Measurements from ENCODE around the gene TDRD12.

TDRD12 gene

DNA sequence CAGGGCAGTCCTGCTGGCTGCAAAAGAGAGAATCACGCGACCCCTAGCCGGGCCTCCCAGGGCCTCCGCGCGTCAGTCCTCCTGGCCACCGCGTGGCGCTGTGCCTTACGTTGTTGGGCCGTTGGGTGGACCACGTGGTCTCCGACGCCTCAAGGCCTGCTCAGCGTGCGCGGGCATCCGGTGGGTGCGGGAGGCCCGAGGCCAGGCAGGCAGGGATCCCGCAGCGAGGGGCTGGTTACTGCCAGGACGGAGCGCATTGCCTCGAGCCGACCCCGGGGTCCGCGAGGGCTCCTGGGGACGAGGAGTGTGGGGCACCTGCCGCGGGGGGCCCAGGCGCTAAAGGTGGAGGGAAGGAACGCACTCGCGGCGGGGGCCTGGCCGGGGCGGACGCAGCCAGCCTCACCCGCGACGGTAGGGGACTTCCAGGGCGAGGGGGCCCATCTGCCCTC is at the start of gene TDRD12:
Gene TDRD12, plus strand, starts transcription at position 157 of the 449 bp plus-strand sequence. CDS start 306 bp downstream, outside the sequence.
- no peak for DNase-seq

GRCh38 chr19:32671883-32672593 is 47.5 kb upstream of the TDRD12 start:
- DNase-seq: no peak

- no peak for DNase-seq
Measured at GRCh38 chr19:32672841-32673240, 46.7 kb upstream of the TDRD12 start.

GRCh38 chr19:32673573-32673972 is 46.0 kb upstream of the TDRD12 start:
- no peak for DNase-seq

- peak in 1 of 56 donors; percentile 52 for DNase-seq
Measured at GRCh38 chr19:32674153-32674930, 45.2 kb upstream of the TDRD12 start.

DNA sequence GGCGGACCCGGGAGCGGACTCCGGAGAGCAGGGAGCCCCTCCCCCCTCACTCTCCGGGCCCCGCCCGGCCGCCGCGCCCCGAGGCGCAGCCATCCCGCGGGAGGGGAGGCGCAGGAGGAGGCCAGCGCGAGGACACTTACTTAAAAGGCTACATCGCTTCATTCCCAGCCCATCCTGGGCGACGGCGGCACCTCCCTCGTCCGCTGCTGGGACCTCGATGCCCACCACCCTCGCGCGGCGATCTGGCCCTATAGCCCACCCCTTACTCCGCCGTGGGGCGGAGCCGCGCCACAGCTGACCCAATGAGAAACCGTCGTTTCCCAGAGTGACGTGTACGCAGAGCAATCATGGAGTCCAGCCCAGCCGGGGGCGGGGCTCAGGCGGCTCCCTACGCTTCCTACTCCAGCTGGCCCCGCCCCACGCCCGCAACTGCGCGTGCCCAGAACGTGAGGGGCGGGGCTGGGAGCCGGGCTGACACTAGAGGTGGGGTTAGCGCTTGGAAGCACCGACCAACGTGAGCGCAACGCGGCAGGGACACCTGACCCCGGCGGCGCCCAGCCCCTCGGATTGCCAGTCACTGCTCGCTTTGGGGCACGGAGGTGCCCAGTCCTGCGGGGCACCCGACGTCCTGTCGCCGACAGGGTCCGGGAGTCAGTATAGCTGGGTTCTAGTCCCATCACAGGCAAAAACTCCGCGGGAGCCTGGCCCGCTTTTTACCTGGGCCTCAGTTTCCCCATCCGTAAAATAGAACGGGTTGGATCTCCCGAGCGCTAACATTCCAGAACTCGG is 44.4 kb upstream of the TDRD12 start, which contains the start of gene ANKRD27:
Gene ANKRD27, minus strand, starts transcription at position 250 of the 789 bp plus-strand sequence. CDS start 16,165 bp downstream, outside the sequence.
- peak; percentile 59 to 99 (median 96) for DNase-seq

- peak in 48 of 56 donors; percentile 35 to 82 (median 65) for DNase-seq
Measured at GRCh38 chr19:32675720-32676185, 43.8 kb upstream of the TDRD12 start, which contains the start of gene RGS9BP. TSS of gene RGS9BP (plus strand) at chr19:32675848. CDS start at chr19:32676264, 416 bp downstream.

GRCh38 chr19:32676186-32676894 is 43.2 kb upstream of the TDRD12 start:
- DNase-seq: no peak

GRCh38 chr19:32676895-32677359 is 42.6 kb upstream of the TDRD12 start:
- DNase-seq: no peak

GRCh38 chr19:32677657-32678056 is 41.9 kb upstream of the TDRD12 start:
- DNase-seq: no peak

- DNase-seq: no peak
Measured at GRCh38 chr19:32680986-32681385, 38.6 kb upstream of the TDRD12 start.

GRCh38 chr19:32682317-32682716 is 37.2 kb upstream of the TDRD12 start:
- DNase-seq: no peak

DNA sequence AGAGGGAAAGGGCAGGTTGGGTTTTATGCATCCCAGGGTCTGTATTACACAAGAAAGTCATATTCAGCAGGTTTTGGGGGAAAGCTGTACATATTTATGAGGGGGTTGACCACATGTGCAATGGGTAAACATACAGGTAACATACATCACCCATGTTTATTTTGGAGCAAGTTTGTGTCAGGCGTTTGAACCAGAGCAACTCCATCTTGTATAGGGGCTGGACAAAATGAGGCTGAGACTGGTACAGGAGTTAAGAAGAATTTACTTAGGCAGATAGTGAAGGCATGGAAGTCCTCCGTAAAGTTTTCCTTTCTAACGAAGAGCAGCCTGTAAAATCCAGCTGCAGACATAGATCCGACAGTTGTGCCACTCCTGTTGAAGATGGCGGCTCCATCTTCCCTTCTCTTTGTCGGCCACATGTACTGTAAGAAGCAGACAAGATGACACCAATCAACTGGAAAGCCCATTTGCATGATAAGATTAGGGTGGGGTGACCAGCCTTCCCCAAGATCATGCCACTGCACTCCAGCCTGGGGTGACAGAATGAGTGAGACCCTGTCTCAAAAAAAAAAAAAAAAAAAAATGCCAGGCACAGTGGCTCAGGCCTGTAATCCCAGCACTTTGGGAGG is 32.6 kb upstream of the TDRD12 start:
- no peak for DNase-seq

DNA sequence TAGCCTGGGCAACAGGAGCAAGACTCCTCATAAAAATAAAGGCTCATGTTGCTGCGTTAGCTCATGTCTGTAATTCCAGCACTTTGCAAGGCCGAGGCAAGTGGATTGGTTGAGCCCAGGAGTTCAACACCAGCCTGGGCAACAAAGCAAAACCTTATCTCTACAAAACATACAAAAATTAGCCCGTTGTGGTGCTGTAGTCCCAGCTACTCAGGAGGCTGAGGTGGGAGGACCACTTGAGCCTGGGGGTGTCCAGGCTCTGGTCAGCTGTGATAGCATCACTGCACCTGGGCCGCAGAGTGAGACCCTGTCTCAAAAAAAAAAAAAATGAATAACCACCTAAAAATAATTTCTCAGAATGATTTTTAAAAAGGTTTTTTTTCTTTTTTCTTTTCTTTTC is 31.9 kb upstream of the TDRD12 start:
- DNase-seq: no peak

- no peak for DNase-seq
Measured at GRCh38 chr19:32688311-32688710, 31.3 kb upstream of the TDRD12 start.

DNA sequence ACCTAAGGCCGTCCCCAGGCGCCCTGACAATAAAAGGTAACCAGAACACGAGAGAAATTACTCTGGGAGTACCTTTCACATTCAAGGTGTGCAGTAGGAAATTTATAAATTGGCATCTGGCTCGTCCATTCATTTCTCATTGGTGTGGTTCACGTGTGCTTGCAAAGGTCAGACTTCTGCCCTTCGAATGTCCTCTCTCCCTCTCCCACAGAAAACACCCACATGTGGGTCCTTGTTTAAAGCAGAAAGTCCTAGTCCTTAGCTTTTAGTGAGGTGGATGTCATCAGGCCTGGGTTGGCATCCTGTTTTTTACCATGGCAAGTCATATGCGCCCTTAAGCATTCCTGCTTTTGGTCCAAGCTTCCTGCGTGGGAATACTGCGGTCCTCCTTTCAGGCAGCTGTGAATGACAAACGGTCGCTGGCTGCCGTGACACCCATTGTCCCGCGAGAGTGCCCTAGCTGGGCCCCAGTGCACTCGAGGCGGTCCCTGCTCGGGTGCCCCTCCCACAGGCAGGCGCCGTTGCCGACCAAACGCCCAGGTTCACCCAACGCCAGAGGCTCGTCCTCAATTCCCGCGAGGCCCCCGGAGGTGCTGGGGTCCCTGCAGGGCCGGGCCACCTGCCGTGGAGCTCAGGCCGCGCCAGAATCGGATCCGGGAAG is 28.1 kb upstream of the TDRD12 start, which contains the start of gene NUDT19:
Gene NUDT19, plus strand, starts transcription at position 531 of the 661 bp plus-strand sequence. CDS start 140 bp downstream, outside the sequence.
- peak; percentile 34 to 86 (median 68) for DNase-seq

- DNase-seq: peak in 46 of 56 donors; percentile 11 to 73 (median 40)
Measured at GRCh38 chr19:32691952-32692726, 27.4 kb upstream of the TDRD12 start.

DNA sequence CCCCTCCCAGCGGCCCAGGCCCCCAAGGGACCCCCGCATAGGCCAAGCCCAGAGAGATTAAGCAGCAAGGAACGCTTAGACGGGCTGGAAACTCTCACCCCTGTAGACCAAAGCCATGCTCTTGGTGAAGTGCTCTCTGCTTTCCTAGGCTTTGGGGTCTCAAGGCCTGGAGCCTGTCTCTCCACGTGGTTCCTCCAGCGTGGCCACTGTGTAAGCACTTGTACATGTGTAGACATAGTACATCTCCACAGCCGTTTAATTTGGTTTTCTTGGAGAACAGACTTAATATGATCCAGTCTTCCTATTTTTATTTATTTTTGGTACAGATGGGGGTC is 26.9 kb upstream of the TDRD12 start:
- DNase-seq: no peak

All from amygdala (tissue), 56 donors.